Fibroblast of skin of right biceps (primary cell): Measurements from ENCODE around the gene SCTR.

ENCODE experiments used
- DNase-seq: peaks from one replicate; pipeline ENCODE4 v3.0.0-alpha.2; 2013

Gene SCTR

DNA sequence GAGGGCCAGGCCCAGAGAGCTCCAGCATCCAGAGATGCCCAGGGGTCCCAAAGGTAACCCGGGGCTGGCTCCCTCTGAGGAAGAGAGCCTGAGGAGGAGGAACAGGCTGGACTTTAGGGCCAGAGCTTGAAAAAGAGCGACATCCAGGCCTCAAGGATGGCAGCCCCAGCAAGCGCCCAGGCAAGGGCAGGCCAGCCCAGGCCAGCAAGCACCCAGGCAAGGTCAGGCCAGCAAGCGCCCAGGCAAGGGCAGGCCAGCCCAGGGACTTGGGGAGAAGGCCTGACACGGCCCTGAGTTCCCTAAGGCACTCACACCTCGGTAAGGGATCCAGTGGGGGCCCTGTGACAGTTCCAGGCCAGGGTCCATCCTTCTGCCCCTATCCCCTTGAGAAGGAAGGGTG lies 127.1 kb downstream of the SCTR start:
- DNase-seq, result no peak

- DNase-seq, result no peak
Observed at GRCh38 chr2:119393971-119394748, 130.1 kb downstream of the SCTR start.
